DOHH2 (cell line): Measurements from ENCODE around the gene CEP112.

Experiments
- CTCF ChIP-seq: fragments of 200-600 bp; sonication (generic); IDR thresholded peaks from one replicate; pipeline ENCODE4 v1.5.1; 2014; ENCODE audit warnings: antibody characterized with exemption, mild to moderate bottlenecking, low read depth, low read length; ENCODE audit not compliant: poor library complexity, severe bottlenecking
- EZH2phosphoT487 ChIP-seq: fragments of 200-600 bp; sonication (generic); IDR thresholded peaks from 2 replicates; pipeline ENCODE4 v1.6.1; 2017; ENCODE audit warnings: borderline replicate concordance, mild to moderate bottlenecking, antibody characterized with exemption, low read length, moderate library complexity, mixed read lengths

- TF ChIP-seq CTCF (no peak), EZH2phosphoT487 (no peak)
Measured at GRCh38 chr17:66135896-66136295, 56.0 kb downstream of the CEP112 start.
